MCF 10A (cell line): Measurements from ENCODE around the gene ADAM15. TPM values are rescaled to one million over a fixed set of nuclear protein-coding genes. Genes with fewer than 3 reads are reported as not detected.

Source experiments
- BruUV-seq: library from RNA; stranded (reverse); fragments of 400-500 nt; replicated peaks from 2 replicates; lab custom pipeline; 2021; lab: Mats Ljungman, UMichigan
- CTCF ChIA-PET: fragments of 300-600 bp; sonication (Branson Sonifier 250); formaldehyde crosslinking; extraction: SDS; loops from one replicate; lab custom pipeline; 2021; ENCODE audit warnings: antibody characterized with exemption, inconsistent platforms; lab: Yijun Ruan, JAX
- POLR2A ChIA-PET: fragments of 300-600, 350-650 bp; sonication (Branson Sonifier 250); formaldehyde crosslinking; extraction: SDS; loops from one replicate; lab custom pipeline; 2020; ENCODE audit warnings: antibody characterized with exemption, inconsistent platforms; lab: Yijun Ruan, JAX
- DNase-seq: peaks from one replicate; pipeline ENCODE4 v3.0.0-alpha.2; 2018; ENCODE audit not compliant: unreplicated experiment
- H3K27ac Mint-ChIP-seq: one replicate; pipeline ENCODE4 v1.8.0; 2022; ENCODE audit warnings: mild to moderate bottlenecking, low read depth, mixed read lengths; ENCODE audit not compliant: unreplicated experiment
- H3K27me3 Mint-ChIP-seq: one replicate; pipeline ENCODE4 v1.8.0; 2022; ENCODE audit warnings: mixed read lengths; ENCODE audit not compliant: insufficient read depth, unreplicated experiment
- H3K36me3 Mint-ChIP-seq: one replicate; pipeline ENCODE4 v1.8.0; 2022; ENCODE audit warnings: mild to moderate bottlenecking, moderate library complexity, mixed read lengths; ENCODE audit not compliant: insufficient read depth, unreplicated experiment
- H3K4me1 Mint-ChIP-seq: one replicate; pipeline ENCODE4 v1.8.0; 2022; ENCODE audit warnings: mixed read lengths; ENCODE audit not compliant: insufficient read depth, unreplicated experiment
- H3K4me3 Mint-ChIP-seq: one replicate; pipeline ENCODE4 v1.8.0; 2022; ENCODE audit warnings: mild to moderate bottlenecking, moderate library complexity, mixed read lengths; ENCODE audit not compliant: unreplicated experiment
- H3K9me3 Mint-ChIP-seq: one replicate; pipeline ENCODE4 v1.8.0; 2022; ENCODE audit warnings: mixed read lengths; ENCODE audit not compliant: unreplicated experiment
- intact Hi-C: fragments of 100-400 bp; cut with micrococcal nuclease; formaldehyde crosslinking; loops from 2 replicates; pipeline ENCODE4 v1.14.1; 2022
- total RNA-seq: library from RNA; stranded (reverse); gene quantifications from 2 replicates; pipeline ENCODE4 v1.2.3, GENCODE V29; 2022
- TF ChIP-seq, protein P1 (sequence below): fragments of 200-600 bp; IDR thresholded peaks from one replicate; pipeline ENCODE4 v1.8.0; 2022; ENCODE audit warnings: antibody characterized with exemption, mild to moderate bottlenecking; ENCODE audit not compliant: unreplicated experiment

The ADAM15 gene
- total RNA-seq, 1 experiment from 2014 or later, result 385 TPM

DNA sequence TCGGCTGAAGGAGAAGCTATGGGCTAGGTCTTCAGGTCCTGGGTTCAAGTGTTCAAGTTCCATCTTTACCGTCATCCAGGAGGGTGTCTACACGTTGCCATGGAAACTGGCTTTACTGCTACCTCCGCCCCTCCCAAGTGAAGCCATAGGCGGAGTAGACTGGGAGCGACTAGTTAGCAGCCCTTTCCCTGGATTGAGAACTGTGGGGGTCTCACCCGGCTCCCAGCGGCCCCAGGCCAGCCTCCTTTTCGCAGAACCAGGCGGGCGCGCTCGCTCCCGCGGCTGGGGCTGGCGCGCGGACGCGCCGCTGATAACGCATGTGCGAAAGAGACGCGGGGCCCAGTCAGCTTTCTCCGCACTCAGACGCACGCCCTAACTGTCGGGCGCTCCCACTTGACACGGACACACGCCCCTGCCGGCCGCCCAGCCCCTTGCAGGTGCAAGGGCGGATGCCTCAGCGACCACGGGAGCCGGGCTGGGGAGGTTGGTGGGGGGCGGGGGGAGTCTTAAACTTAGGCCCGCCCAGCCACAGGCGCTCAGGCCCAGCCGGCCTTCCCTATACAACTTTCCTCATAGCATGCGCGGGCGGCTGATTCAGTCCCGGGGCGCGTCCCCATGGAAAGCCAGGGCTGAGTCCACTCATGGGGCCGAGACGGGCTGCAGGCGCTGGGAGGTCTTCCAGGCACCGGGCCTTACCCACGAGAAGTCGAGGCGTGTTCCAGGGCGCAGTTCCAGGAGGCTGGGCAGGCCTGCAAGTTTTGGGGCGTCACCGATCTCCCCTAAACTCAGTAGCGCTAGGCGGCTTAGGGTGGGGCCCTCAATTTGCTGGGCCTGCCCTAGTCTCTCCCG is 19.8 kb downstream of the ADAM15 start:
- DNase-seq, result no peak
- H3K4me1 Mint-ChIP-seq, result peaks cover 11% of the 10 kb centered on the region
- no peak overlapping the region for H3K27ac Mint-ChIP-seq
- CTCF ChIA-PET, result interaction anchor here (0.5 to 1.5 kb wide), 6 partner anchors 12 to 590 kb away, joined by 3 to 6 read pairs (median 4); no protein-coding TSS in a partner anchor
- POLR2A ChIA-PET, result interaction anchor here (0.6 to 0.8 kb wide), 2 partner anchors 10 to 30 kb away, joined by 4 read pairs; no protein-coding TSS in a partner anchor
- TF ChIP-seq, protein P1, sequence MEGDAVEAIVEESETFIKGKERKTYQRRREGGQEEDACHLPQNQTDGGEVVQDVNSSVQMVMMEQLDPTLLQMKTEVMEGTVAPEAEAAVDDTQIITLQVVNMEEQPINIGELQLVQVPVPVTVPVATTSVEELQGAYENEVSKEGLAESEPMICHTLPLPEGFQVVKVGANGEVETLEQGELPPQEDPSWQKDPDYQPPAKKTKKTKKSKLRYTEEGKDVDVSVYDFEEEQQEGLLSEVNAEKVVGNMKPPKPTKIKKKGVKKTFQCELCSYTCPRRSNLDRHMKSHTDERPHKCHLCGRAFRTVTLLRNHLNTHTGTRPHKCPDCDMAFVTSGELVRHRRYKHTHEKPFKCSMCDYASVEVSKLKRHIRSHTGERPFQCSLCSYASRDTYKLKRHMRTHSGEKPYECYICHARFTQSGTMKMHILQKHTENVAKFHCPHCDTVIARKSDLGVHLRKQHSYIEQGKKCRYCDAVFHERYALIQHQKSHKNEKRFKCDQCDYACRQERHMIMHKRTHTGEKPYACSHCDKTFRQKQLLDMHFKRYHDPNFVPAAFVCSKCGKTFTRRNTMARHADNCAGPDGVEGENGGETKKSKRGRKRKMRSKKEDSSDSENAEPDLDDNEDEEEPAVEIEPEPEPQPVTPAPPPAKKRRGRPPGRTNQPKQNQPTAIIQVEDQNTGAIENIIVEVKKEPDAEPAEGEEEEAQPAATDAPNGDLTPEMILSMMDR, result no peak
- no TSS peak for BruUV-seq
- no peaks in the 10 kb centered on the region for H3K9me3 Mint-ChIP-seq
- H3K4me3 Mint-ChIP-seq, result no peak overlapping the region
- intact Hi-C loops, result no loop called here
- H3K27me3 Mint-ChIP-seq, result no peaks in the 10 kb centered on the region
- peaks cover 35% of the 10 kb centered on the region for H3K36me3 Mint-ChIP-seq

DNA sequence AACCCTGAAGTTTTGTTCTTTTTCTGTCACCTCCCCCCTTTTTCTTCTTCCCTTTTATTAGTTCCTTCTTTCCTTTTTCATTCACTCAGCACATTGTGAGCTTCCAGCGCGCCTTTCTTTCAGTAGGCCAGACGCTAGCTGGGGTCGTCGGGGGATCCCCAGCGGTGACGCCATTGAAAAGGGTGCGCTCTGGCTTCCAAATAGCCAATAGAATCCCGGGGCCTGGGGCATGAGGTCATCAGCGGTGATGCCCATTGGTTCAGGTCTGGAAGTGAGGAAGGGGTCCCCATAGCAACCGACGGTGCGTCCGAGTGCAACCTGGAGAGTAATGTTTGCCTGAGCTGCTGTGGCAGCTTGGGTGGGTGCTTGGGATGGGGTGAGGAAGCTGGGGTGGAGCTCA is 20.6 kb downstream of the ADAM15 start:
- TF ChIP-seq, protein P1, result no peak
- intact Hi-C loops, result no loop called here
- H3K27ac Mint-ChIP-seq, result no peak overlapping the region
- POLR2A ChIA-PET, result interaction anchor here (0.8 kb wide), 1 partner anchor 58 kb away, joined by 3 read pairs; no protein-coding TSS in a partner anchor
- H3K4me3 Mint-ChIP-seq, result no peak overlapping the region
- H3K4me1 Mint-ChIP-seq, result peaks cover 6% of the 10 kb centered on the region
- CTCF ChIA-PET, result interaction anchor here (0.6 to 1.2 kb wide), 3 partner anchors 18 to 81 kb away, joined by 3 to 6 read pairs (median 4); no protein-coding TSS in a partner anchor
- no peaks in the 10 kb centered on the region for H3K9me3 Mint-ChIP-seq
- BruUV-seq, result no TSS peak
- no peak for DNase-seq
- H3K36me3 Mint-ChIP-seq, result peaks cover 35% of the 10 kb centered on the region
- H3K27me3 Mint-ChIP-seq, result no peaks in the 10 kb centered on the region

DNA sequence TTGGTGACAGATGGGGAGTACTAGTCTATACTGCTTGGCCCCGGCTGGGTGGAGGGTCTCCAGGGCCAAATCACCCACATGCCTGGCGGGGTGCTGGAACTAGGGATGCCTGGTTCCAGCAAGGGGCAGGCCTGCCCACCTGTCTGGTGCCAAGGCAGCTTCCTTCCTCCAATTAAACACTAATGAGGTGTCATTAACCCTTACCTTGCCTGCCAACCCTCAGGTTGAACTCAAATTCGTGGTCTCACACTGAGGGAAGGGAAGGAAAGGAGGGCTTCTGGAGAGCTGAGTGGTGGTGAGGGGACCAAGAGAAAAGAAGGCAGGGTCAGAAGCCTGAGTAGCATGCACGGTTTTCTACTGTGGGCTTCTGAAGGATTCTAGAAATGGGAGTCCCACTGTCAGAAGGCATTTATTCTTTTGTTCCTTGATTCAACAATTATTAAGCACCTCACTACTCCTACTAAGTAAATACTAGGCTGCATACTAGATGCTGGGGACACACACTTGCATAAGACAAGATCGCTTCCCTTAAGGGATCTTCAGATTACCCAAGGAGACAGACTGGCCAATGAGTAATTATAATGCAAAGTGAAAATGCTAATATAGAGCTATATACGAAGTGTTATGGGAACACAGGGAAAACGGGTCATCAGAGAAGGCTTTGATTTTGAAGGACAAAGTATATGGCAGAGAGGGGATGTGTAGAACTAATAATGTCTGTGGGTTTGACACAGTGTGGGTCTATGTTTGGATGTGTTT is 21.6 kb downstream of the ADAM15 start:
- ChIA-PET CTCF (interaction anchor here (0.5 to 1.2 kb wide), 8 partner anchors 11 to 598 kb away, joined by 3 to 6 read pairs (median 4); no protein-coding TSS in a partner anchor), POLR2A (interaction anchor here (0.6 to 0.8 kb wide), 4 partner anchors 13 to 465 kb away, joined by 3 to 6 read pairs (median 3); partner anchors contain the start of gene FLAD1)
- no peak overlapping the region for H3K27ac Mint-ChIP-seq
- no peak for DNase-seq
- intact Hi-C loops, result no loop called here
- peaks cover 25% of the 10 kb centered on the region for H3K36me3 Mint-ChIP-seq
- H3K4me3 Mint-ChIP-seq, result no peak overlapping the region
- BruUV-seq, result no TSS peak
- TF ChIP-seq, protein P1, result no peak
- no peaks in the 10 kb centered on the region for H3K9me3 Mint-ChIP-seq
- H3K4me1 Mint-ChIP-seq, result peaks cover 10% of the 10 kb centered on the region
- H3K27me3 Mint-ChIP-seq, result no peaks in the 10 kb centered on the region
